BLaER1 (cell line): ENCODE data around the gene HOXC11.
A peak's percentile ranks its signal among the peaks of the same experiment; 100 is the strongest.

Experiments
- H3K27ac ChIP-seq: shearing (Covaris generic); formaldehyde crosslinking; 2 replicates; pipeline ENCODE4 v1.8.1; 2022
- H3K27me3 ChIP-seq: shearing (Covaris generic); formaldehyde crosslinking; 2 replicates; pipeline ENCODE4 v1.8.1; 2022
- H3K36me3 ChIP-seq: shearing (Covaris generic); formaldehyde crosslinking; 2 replicates; pipeline ENCODE4 v1.8.1; 2022
- H3K4me1 ChIP-seq: shearing (Covaris generic); formaldehyde crosslinking; 2 replicates; pipeline ENCODE4 v1.8.1; 2022
- H3K4me2 ChIP-seq: shearing (Covaris generic); formaldehyde crosslinking; 2 replicates; pipeline ENCODE4 v1.8.1; 2022
- H3K4me3 ChIP-seq: shearing (Covaris generic); formaldehyde crosslinking; 2 replicates; pipeline ENCODE4 v1.8.1; 2022
- H3K9ac ChIP-seq: shearing (Covaris generic); formaldehyde crosslinking; 2 replicates; pipeline ENCODE4 v1.8.1; 2022
- H3K9me3 ChIP-seq: shearing (Covaris generic); formaldehyde crosslinking; 2 replicates; pipeline ENCODE4 v1.8.1; 2022
- H4K20me1 ChIP-seq: shearing (Covaris generic); formaldehyde crosslinking; 2 replicates; pipeline ENCODE4 v1.8.1; 2022
- Cebpa-rat ChIP-seq: shearing (Covaris generic); IDR thresholded peaks from 2 replicates; pipeline ENCODE4 v1.8.1; 2022

Gene HOXC11

GRCh38 chr12:54002278-54002914, 29.5 kb downstream of the HOXC11 start:
- no peak overlapping the region for H3K4me2 ChIP-seq
- no peak for TF ChIP-seq Cebpa-rat
- no peak overlapping the region for H3K4me3 ChIP-seq
- H3K9ac ChIP-seq = no peak overlapping the region
- H3K36me3 ChIP-seq = no peaks in the 10 kb centered on the region
- H4K20me1 ChIP-seq = peaks cover 96% of the 10 kb centered on the region
- H3K4me1 ChIP-seq = peaks cover 4% of the 10 kb centered on the region; the same call in 1 of the 2 replicates
- peaks cover 5% of the 10 kb centered on the region; the same call in 1 of the 2 replicates for H3K9me3 ChIP-seq
- H3K27ac ChIP-seq = no peak overlapping the region
- peaks cover 100% of the 10 kb centered on the region for H3K27me3 ChIP-seq

- H3K27me3 ChIP-seq = peaks cover 100% of the 10 kb centered on the region
- no peak overlapping the region for H3K4me3 ChIP-seq
- no peak overlapping the region for H3K27ac ChIP-seq
- H3K36me3 ChIP-seq = no peaks in the 10 kb centered on the region
- peaks cover 5% of the 10 kb centered on the region; the same call in 1 of the 2 replicates for H3K9me3 ChIP-seq
- TF ChIP-seq Cebpa-rat = no peak
- H3K4me1 ChIP-seq = peaks cover 4% of the 10 kb centered on the region; the same call in 1 of the 2 replicates
- H4K20me1 ChIP-seq = peaks cover 96% of the 10 kb centered on the region
- no peak overlapping the region for H3K4me2 ChIP-seq
- H3K9ac ChIP-seq = no peak overlapping the region
Observed at GRCh38 chr12:54002915-54003389, 30.0 kb downstream of the HOXC11 start.

GRCh38 chr12:54003625-54004024, 30.7 kb downstream of the HOXC11 start:
- Histone ChIP-seq H3K36me3 (no peaks in the 10 kb centered on the region), H3K4me2 (no peak overlapping the region), H3K9ac (no peak overlapping the region), H3K9me3 (peaks cover 5% of the 10 kb centered on the region; the same call in 1 of the 2 replicates), H3K4me3 (no peak overlapping the region), H4K20me1 (peaks cover 95% of the 10 kb centered on the region), H3K27ac (no peak overlapping the region), H3K27me3 (peaks cover 100% of the 10 kb centered on the region), H3K4me1 (peaks cover 4% of the 10 kb centered on the region; the same call in 1 of the 2 replicates)
- TF ChIP-seq Cebpa-rat = no peak

- Histone ChIP-seq H3K27ac (no peak overlapping the region), H4K20me1 (peaks cover 93% of the 10 kb centered on the region), H3K4me1 (peaks cover 4% of the 10 kb centered on the region; the same call in 1 of the 2 replicates), H3K27me3 (peaks cover 100% of the 10 kb centered on the region), H3K36me3 (no peaks in the 10 kb centered on the region), H3K9ac (no peak overlapping the region), H3K4me2 (no peak overlapping the region), H3K4me3 (no peak overlapping the region), H3K9me3 (peaks cover 5% of the 10 kb centered on the region; the same call in 1 of the 2 replicates)
- TF ChIP-seq Cebpa-rat = no peak
Observed at GRCh38 chr12:54004063-54004840, 31.3 kb downstream of the HOXC11 start.

GRCh38 chr12:54004841-54005530, 32.1 kb downstream of the HOXC11 start:
- Histone ChIP-seq H3K36me3 (no peaks in the 10 kb centered on the region), H3K4me1 (peaks cover 4% of the 10 kb centered on the region; the same call in 1 of the 2 replicates), H3K27ac (no peak overlapping the region), H3K9ac (no peak overlapping the region), H3K4me3 (no peak overlapping the region), H4K20me1 (peaks cover 95% of the 10 kb centered on the region), H3K27me3 (peaks cover 100% of the 10 kb centered on the region), H3K9me3 (peaks cover 5% of the 10 kb centered on the region; the same call in 1 of the 2 replicates), H3K4me2 (no peak overlapping the region)
- no peak for TF ChIP-seq Cebpa-rat

- no peak overlapping the region for H3K4me3 ChIP-seq
Observed at GRCh38 chr12:54005531-54005852, 32.6 kb downstream of the HOXC11 start.

GRCh38 chr12:54005853-54006558, 33.1 kb downstream of the HOXC11 start:
- H3K4me3 ChIP-seq = peak overlapping the region; percentile 20; the same call in 1 of the 2 replicates
- H3K27ac ChIP-seq = no peak overlapping the region

More at GRCh38 chr12:54005531-54005852, 32.6 kb downstream of the HOXC11 start:
- peaks cover 95% of the 10 kb centered on the region for H4K20me1 ChIP-seq
- peaks cover 4% of the 10 kb centered on the region; the same call in 1 of the 2 replicates for H3K4me1 ChIP-seq
- TF ChIP-seq Cebpa-rat = no peak
- peaks cover 100% of the 10 kb centered on the region for H3K27me3 ChIP-seq
- no peaks in the 10 kb centered on the region for H3K36me3 ChIP-seq
- H3K9ac ChIP-seq = no peak overlapping the region
- H3K9me3 ChIP-seq = 0 out of 2 replicates have a peak, but pooled peaks cover under 1% of the 10 kb centered on the region
- H3K4me2 ChIP-seq = no peak overlapping the region
- H3K27ac ChIP-seq = no peak overlapping the region

GRCh38 chr12:54006559-54007220, 33.8 kb downstream of the HOXC11 start:
- H3K9ac ChIP-seq = no peak overlapping the region
- H3K36me3 ChIP-seq = no peaks in the 10 kb centered on the region
- peaks cover 100% of the 10 kb centered on the region for H3K27me3 ChIP-seq
- no peak overlapping the region for H3K27ac ChIP-seq
- H4K20me1 ChIP-seq = peaks cover 94% of the 10 kb centered on the region
- 0 out of 2 replicates have a peak overlapping the region, but pooled peaks have one; percentile 20 for H3K4me3 ChIP-seq
- H3K4me2 ChIP-seq = peak overlapping the region; percentile 58
- no peaks in the 10 kb centered on the region for H3K9me3 ChIP-seq
- H3K4me1 ChIP-seq = peaks cover 4% of the 10 kb centered on the region; the same call in 1 of the 2 replicates
- no peak for TF ChIP-seq Cebpa-rat

More at GRCh38 chr12:54005853-54006558, 33.1 kb downstream of the HOXC11 start:
- Histone ChIP-seq H3K4me1 (peaks cover 4% of the 10 kb centered on the region; the same call in 1 of the 2 replicates), H3K4me2 (peak overlapping the region; percentile 58), H3K9ac (no peak overlapping the region), H3K9me3 (no peaks in the 10 kb centered on the region), H3K27me3 (peaks cover 100% of the 10 kb centered on the region), H4K20me1 (peaks cover 95% of the 10 kb centered on the region), H3K36me3 (no peaks in the 10 kb centered on the region)
- no peak for TF ChIP-seq Cebpa-rat
